ENCODE data around the gene TMEM151B. TPM values are rescaled to one million over a fixed set of nuclear protein-coding genes. Genes with fewer than 3 reads are reported as not detected.

Gene TMEM151B
- total and polyA plus RNA-seq, 9 of the 15 experiments (the other 6 are each of a cell fraction or from before 2014, with no cell fraction given): not detected

DNA sequence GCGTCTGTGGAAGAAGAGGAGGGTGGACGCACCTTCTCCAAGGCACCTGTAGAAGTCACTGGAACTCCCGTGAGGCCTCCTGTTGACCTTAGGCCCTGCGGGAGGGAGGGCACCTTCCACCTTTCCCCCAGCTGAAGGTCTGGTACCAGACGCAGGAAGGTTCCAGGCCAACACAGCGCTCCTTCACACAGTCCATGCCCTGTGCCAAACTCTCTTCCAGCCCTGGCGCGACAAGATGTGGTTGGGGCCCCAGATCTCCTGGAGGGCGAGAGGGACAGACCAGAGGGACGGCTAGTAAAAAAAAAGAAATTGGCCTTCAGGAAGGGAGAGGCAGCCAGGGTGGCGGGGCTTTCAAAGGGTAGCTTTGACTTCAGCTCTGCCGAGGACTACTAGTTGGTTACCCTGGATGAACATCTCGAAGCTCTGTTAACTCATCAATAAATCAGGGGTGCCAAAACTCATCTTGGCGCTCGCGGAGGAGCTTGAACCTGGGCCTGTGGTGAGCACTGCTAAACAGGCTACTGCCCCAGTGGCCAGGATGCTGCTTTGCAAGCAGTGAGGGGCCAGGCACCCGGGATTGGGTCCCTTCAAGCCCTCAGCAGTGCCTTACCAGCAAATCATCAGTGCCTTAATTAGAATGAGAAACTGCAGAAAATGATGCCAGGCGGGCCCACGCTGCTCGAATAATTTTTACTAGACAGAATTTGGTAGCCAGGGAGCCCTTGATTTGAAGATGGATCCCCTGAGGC is 28.0 kb downstream of the TMEM151B start:
- BruUV-seq (replicated peaks): no TSS peak
- intact Hi-C loops (cut with micrococcal nuclease): no loop called here
- 60% methylated on average over 20 of the region's 20 CpGs for WGBS (ENCODE audit: insufficient coverage, low coverage, missing lambda C conversion rate)
- ATAC-seq (peak; percentile 34), FAIRE-seq (peak; percentile 32), DNase-seq (ENCODE audit: extremely low read depth in 1 of 4, low spot score in 3 of 4) (no peak)
- H3K27me3 ChIP-seq (ENCODE audit: control insufficient read depth in 2 of 2, insufficient read depth in 2 of 2, low read length in 2 of 2): peaks cover 30 to 35% of the 10 kb centered on the region in 2 experiments; a peak in 4 of 5 replicates
- H3K4me2 ChIP-seq (ENCODE audit: insufficient read depth, low read length): peak overlapping the region; percentile 46
- in situ Hi-C loops (cut with MboI): no loop called here
- peaks cover 0 to 16% of the 10 kb centered on the region in 2 experiments; a peak in 4 of 5 replicates for H3K4me1 ChIP-seq (replicated peaks in 1 of 2; ENCODE audit: control insufficient read depth in 2 of 2, insufficient read depth in 2 of 2, low read length in 2 of 2)
- no peaks in the 10 kb centered on the region for H3K9me3 ChIP-seq (replicated peaks; ENCODE audit: control insufficient read depth, insufficient read depth, low read depth, low read length)
- H4K20me1 ChIP-seq (replicated peaks; ENCODE audit: control insufficient read depth, insufficient read depth, low read length): peaks cover 9% of the 10 kb centered on the region; the same call in 1 of the 2 replicates
- POLR2A ChIA-PET: interaction anchor here (0.5 to 8.7 kb wide), 7 partner anchors 10 to 241 kb away, joined by 3 to 116 read pairs (median 4); partner anchors contain the start of gene AARS2
- H3K4me3 ChIP-seq: peak overlapping the region; percentile 36; the same call in 1 of the 2 replicates
- no peak overlapping the region for H3K27ac ChIP-seq (ENCODE audit: extremely low read depth, low read depth, low read length)
- peak overlapping the region in 1 of 2 experiments; percentile 84; a peak in 2 of 4 replicates for H3K9ac ChIP-seq (ENCODE audit: insufficient read depth in 1 of 2, low read depth in 2 of 2, low read length in 2 of 2)
- CTCF ChIA-PET (ENCODE audit: low intra/inter-chr PET ratio): interaction anchor here (0.6 kb wide), 1 partner anchor 30 kb away, joined by 3 read pairs; no protein-coding TSS in a partner anchor
- no peak overlapping the region for H2AFZ ChIP-seq (ENCODE audit: low read depth, low read length)
- H3K9me1 ChIP-seq (ENCODE audit: control insufficient read depth, insufficient read depth, low read length): no peaks in the 10 kb centered on the region
- no peaks in the 10 kb centered on the region for H3K79me2 ChIP-seq (ENCODE audit: control insufficient read depth, insufficient read depth, low read length)
- H3K36me3 ChIP-seq (ENCODE audit: control insufficient read depth, insufficient read depth, low read length): peaks cover 32% of the 10 kb centered on the region; the same call in 2 of the 3 replicates
- peak; percentile 93 for TF ChIP-seq ZNF121 (CRISPR knock-in tag; conservative IDR thresholded peaks at IDR 0.05)
- no peak for TF ChIP-seq BRD4 (IDR thresholded peaks at IDR 0.05)
- TF ChIP-seq SUPT5H (IDR thresholded peaks at IDR 0.05): peak; percentile 30; the same call in 1 of the 2 replicates
- TF ChIP-seq, protein P1, sequence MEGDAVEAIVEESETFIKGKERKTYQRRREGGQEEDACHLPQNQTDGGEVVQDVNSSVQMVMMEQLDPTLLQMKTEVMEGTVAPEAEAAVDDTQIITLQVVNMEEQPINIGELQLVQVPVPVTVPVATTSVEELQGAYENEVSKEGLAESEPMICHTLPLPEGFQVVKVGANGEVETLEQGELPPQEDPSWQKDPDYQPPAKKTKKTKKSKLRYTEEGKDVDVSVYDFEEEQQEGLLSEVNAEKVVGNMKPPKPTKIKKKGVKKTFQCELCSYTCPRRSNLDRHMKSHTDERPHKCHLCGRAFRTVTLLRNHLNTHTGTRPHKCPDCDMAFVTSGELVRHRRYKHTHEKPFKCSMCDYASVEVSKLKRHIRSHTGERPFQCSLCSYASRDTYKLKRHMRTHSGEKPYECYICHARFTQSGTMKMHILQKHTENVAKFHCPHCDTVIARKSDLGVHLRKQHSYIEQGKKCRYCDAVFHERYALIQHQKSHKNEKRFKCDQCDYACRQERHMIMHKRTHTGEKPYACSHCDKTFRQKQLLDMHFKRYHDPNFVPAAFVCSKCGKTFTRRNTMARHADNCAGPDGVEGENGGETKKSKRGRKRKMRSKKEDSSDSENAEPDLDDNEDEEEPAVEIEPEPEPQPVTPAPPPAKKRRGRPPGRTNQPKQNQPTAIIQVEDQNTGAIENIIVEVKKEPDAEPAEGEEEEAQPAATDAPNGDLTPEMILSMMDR (IDR thresholded peaks at IDR 0.05 in 2 of 3, conservative IDR thresholded peaks at IDR 0.05 in 1 of 3; ENCODE audit: insufficient read depth in 2 of 3, low read depth in 1 of 3, low read length in 3 of 3): 0 out of 6 replicates have a peak, but pooled peaks of 1 of the 3 experiments have one; percentile 1
- 0 out of 2 replicates have a peak, but pooled peaks have one; percentile 27 for TF ChIP-seq POLR2AphosphoS2 (IDR thresholded peaks at IDR 0.05; ENCODE audit: low read length)
- TF ChIP-seq, protein P2, sequence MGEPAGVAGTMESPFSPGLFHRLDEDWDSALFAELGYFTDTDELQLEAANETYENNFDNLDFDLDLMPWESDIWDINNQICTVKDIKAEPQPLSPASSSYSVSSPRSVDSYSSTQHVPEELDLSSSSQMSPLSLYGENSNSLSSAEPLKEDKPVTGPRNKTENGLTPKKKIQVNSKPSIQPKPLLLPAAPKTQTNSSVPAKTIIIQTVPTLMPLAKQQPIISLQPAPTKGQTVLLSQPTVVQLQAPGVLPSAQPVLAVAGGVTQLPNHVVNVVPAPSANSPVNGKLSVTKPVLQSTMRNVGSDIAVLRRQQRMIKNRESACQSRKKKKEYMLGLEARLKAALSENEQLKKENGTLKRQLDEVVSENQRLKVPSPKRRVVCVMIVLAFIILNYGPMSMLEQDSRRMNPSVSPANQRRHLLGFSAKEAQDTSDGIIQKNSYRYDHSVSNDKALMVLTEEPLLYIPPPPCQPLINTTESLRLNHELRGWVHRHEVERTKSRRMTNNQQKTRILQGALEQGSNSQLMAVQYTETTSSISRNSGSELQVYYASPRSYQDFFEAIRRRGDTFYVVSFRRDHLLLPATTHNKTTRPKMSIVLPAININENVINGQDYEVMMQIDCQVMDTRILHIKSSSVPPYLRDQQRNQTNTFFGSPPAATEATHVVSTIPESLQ (CRISPR knock-in tag; IDR thresholded peaks at IDR 0.05): no peak
- TF ChIP-seq ZNF134 (CRISPR knock-in tag; conservative IDR thresholded peaks at IDR 0.05): no peak
- TF ChIP-seq, protein P3, sequence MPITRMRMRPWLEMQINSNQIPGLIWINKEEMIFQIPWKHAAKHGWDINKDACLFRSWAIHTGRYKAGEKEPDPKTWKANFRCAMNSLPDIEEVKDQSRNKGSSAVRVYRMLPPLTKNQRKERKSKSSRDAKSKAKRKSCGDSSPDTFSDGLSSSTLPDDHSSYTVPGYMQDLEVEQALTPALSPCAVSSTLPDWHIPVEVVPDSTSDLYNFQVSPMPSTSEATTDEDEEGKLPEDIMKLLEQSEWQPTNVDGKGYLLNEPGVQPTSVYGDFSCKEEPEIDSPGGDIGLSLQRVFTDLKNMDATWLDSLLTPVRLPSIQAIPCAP (CRISPR knock-in tag; IDR thresholded peaks at IDR 0.05; ENCODE audit: borderline replicate concordance): no peak
- no peak for TF ChIP-seq ARID1B (IDR thresholded peaks at IDR 0.05)
- TF ChIP-seq POLR2B (IDR thresholded peaks at IDR 0.05; ENCODE audit: low read depth, partially characterized antibody): peak; percentile 20
- no peak for TF ChIP-seq KLF1 (tag; IDR thresholded peaks at IDR 0.05)
- TF ChIP-seq, protein P4, sequence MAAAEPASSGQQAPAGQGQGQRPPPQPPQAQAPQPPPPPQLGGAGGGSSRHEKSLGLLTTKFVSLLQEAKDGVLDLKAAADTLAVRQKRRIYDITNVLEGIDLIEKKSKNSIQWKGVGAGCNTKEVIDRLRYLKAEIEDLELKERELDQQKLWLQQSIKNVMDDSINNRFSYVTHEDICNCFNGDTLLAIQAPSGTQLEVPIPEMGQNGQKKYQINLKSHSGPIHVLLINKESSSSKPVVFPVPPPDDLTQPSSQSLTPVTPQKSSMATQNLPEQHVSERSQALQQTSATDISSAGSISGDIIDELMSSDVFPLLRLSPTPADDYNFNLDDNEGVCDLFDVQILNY (CRISPR knock-in tag; IDR thresholded peaks at IDR 0.05): no peak
- TF ChIP-seq HDAC2 (IDR thresholded peaks at IDR 0.05): no peak
- TF ChIP-seq MYNN (IDR thresholded peaks at IDR 0.05): 0 out of 2 replicates have a peak, but pooled peaks have one; percentile 11
- TF ChIP-seq MYNN (CRISPR knock-in tag; IDR thresholded peaks at IDR 0.05): no peak
- TF ChIP-seq ILF3 (IDR thresholded peaks at IDR 0.05; ENCODE audit: borderline replicate concordance): no peak
- no peak for TF ChIP-seq SREBF1 (IDR thresholded peaks at IDR 0.05; ENCODE audit: borderline replicate concordance, low read depth, low read length)

All from K562 (cell line).